BLaER1 treated with 17β-estradiol and CSF1 and Interleukin-3, amounts not matched to agents 10 nM and 100 nM (cell line): Measurements from ENCODE around the gene NOS1AP.
A peak's percentile ranks its signal among the peaks of the same experiment; 100 is the strongest.
"Not testable (repeated sequence)": the region's sequence is repeated elsewhere in the genome, so short reads cannot be mapped to it uniquely, and the experiment has no call there.

Experiments used
- H3K27ac ChIP-seq, 11 experiments: shearing (Covaris generic); formaldehyde crosslinking; 2 replicates each; pipeline ENCODE4 v1.8.1; 2022
- H3K27me3 ChIP-seq, 11 experiments: shearing (Covaris generic); formaldehyde crosslinking; 2 replicates each; pipeline ENCODE4 v1.8.1; 2022
- H3K36me3 ChIP-seq, 11 experiments: shearing (Covaris generic); formaldehyde crosslinking; 2 replicates each; pipeline ENCODE4 v1.8.1; 2022
- H3K4me1 ChIP-seq, 10 experiments: shearing (Covaris generic); formaldehyde crosslinking; 2 replicates each; pipeline ENCODE4 v1.8.1; 2022
- H3K4me2 ChIP-seq, 11 experiments: shearing (Covaris generic); formaldehyde crosslinking; 2 replicates each; pipeline ENCODE4 v1.8.1; 2022
- H3K4me3 ChIP-seq, 10 experiments: shearing (Covaris generic); formaldehyde crosslinking; 2 replicates each; pipeline ENCODE4 v1.8.1; 2022
- H3K9ac ChIP-seq, 11 experiments: shearing (Covaris generic); formaldehyde crosslinking; 2 replicates each; pipeline ENCODE4 v1.8.1; 2022
- H3K9me3 ChIP-seq, 11 experiments: shearing (Covaris generic); formaldehyde crosslinking; replicated peaks in 1 of 11; 2 replicates each; pipeline ENCODE4 v1.8.1; 2022
- H4K20me1 ChIP-seq, 11 experiments: shearing (Covaris generic); formaldehyde crosslinking; 2 replicates each; pipeline ENCODE4 v1.8.1; 2022
- Cebpa-rat ChIP-seq, 11 experiments: shearing (Covaris generic); IDR thresholded peaks; 2 replicates each; pipeline ENCODE4 v1.8.1; 2022

NOS1AP gene

GRCh38 chr1:162406811-162407210, 337.3 kb downstream of the NOS1AP start:
- no peaks in the 10 kb centered on the region for H4K20me1 ChIP-seq
- H3K9ac ChIP-seq = no peak overlapping the region
- H3K27ac ChIP-seq = no peak overlapping the region
- no peaks in the 10 kb centered on the region for H3K36me3 ChIP-seq
- H3K4me2 ChIP-seq = no peak overlapping the region
- H3K4me1 ChIP-seq = peaks cover 0 to 6% (median 0%) of the 10 kb centered on the region in 10 experiments; a peak in 4 of 20 replicates
- no peaks in the 10 kb centered on the region for H3K27me3 ChIP-seq
- H3K4me3 ChIP-seq = no peak overlapping the region
- H3K9me3 ChIP-seq = no peaks in the 10 kb centered on the region
- no peak for TF ChIP-seq Cebpa-rat (IDR thresholded peaks at IDR 0.05)

- Histone ChIP-seq H3K9ac (no peak overlapping the region), H4K20me1 (no peaks in the 10 kb centered on the region), H3K27me3 (no peaks in the 10 kb centered on the region), H3K9me3 (no peaks in the 10 kb centered on the region), H3K4me3 (no peak overlapping the region), H3K27ac (no peak overlapping the region), H3K36me3 (no peaks in the 10 kb centered on the region), H3K4me1 (peaks cover 0 to 6% (median 0%) of the 10 kb centered on the region in 10 experiments; a peak in 4 of 20 replicates), H3K4me2 (no peak overlapping the region)
- TF ChIP-seq Cebpa-rat (IDR thresholded peaks at IDR 0.05) = no peak
Measured at GRCh38 chr1:162407539-162407938, 338.0 kb downstream of the NOS1AP start.

GRCh38 chr1:162412002-162412401, 342.5 kb downstream of the NOS1AP start, which contains the start of gene SH2D1B:
Gene SH2D1B, minus strand, starts transcription at chr1:162412136. Its CDS starts 120 bp downstream, at chr1:162412016.
- H3K4me2 ChIP-seq = no peak within 1 kb of the TSS
- H3K4me3 ChIP-seq = no peak within 1 kb of the TSS
- no peaks in the 10 kb centered on the region for H4K20me1 ChIP-seq
- no peaks in the 10 kb centered on the region for H3K27me3 ChIP-seq
- TF ChIP-seq Cebpa-rat (IDR thresholded peaks at IDR 0.05) = no peak
- no peaks in the 10 kb centered on the region for H3K36me3 ChIP-seq
- H3K27ac ChIP-seq = no peak within 1 kb of the TSS
- H3K9ac ChIP-seq = no peak within 1 kb of the TSS
- no peaks in the 10 kb centered on the region for H3K4me1 ChIP-seq
- H3K9me3 ChIP-seq = peaks cover 0 to 10% (median 0%) of the 10 kb centered on the region in 11 experiments; a peak in 8 of 22 replicates

- H3K36me3 ChIP-seq = no peaks in the 10 kb centered on the region
- no peak overlapping the region for H3K4me2 ChIP-seq
- peaks cover 0 to 10% (median 0%) of the 10 kb centered on the region in 11 experiments; a peak in 8 of 22 replicates for H3K9me3 ChIP-seq
- H4K20me1 ChIP-seq = no peaks in the 10 kb centered on the region
- no peak overlapping the region for H3K4me3 ChIP-seq
- H3K27ac ChIP-seq = no peak overlapping the region
- no peak for TF ChIP-seq Cebpa-rat (IDR thresholded peaks at IDR 0.05)
- no peaks in the 10 kb centered on the region for H3K27me3 ChIP-seq
- peaks cover 0 to 7% (median 0%) of the 10 kb centered on the region in 10 experiments; a peak in 4 of 20 replicates for H3K4me1 ChIP-seq
- no peak overlapping the region for H3K9ac ChIP-seq
Measured at GRCh38 chr1:162416215-162416614, 346.7 kb downstream of the NOS1AP start.

GRCh38 chr1:162416909-162417308, 347.4 kb downstream of the NOS1AP start:
- Histone ChIP-seq H3K9ac (no peak overlapping the region), H3K4me1 (peaks cover 0 to 9% (median 2%) of the 10 kb centered on the region in 10 experiments; a peak in 5 of 20 replicates), H4K20me1 (no peaks in the 10 kb centered on the region), H3K27ac (no peak overlapping the region), H3K27me3 (no peaks in the 10 kb centered on the region), H3K4me2 (no peak overlapping the region), H3K36me3 (no peaks in the 10 kb centered on the region), H3K9me3 (peaks cover 0 to 10% (median 0%) of the 10 kb centered on the region in 11 experiments; a peak in 8 of 22 replicates), H3K4me3 (no peak overlapping the region)
- no peak for TF ChIP-seq Cebpa-rat (IDR thresholded peaks at IDR 0.05)

- no peak overlapping the region for H3K27ac ChIP-seq
- no peaks in the 10 kb centered on the region for H3K27me3 ChIP-seq
- H3K4me3 ChIP-seq = no peak overlapping the region
- H3K9ac ChIP-seq = no peak overlapping the region
- peaks cover 0 to 10% (median 0%) of the 10 kb centered on the region in 11 experiments; a peak in 8 of 22 replicates for H3K9me3 ChIP-seq
- no peaks in the 10 kb centered on the region for H3K36me3 ChIP-seq
- H3K4me2 ChIP-seq = no peak overlapping the region
- TF ChIP-seq Cebpa-rat (IDR thresholded peaks at IDR 0.05) = no peak
- no peaks in the 10 kb centered on the region for H4K20me1 ChIP-seq
- H3K4me1 ChIP-seq = peaks cover 3 to 16% (median 8%) of the 10 kb centered on the region in 10 experiments; a peak in 19 of 20 replicates
Measured at GRCh38 chr1:162417650-162418049, 348.2 kb downstream of the NOS1AP start.

- H3K27me3 ChIP-seq, H3K27ac ChIP-seq, H3K36me3 ChIP-seq, H3K9me3 ChIP-seq, H4K20me1 ChIP-seq, H3K9ac ChIP-seq, H3K4me3 ChIP-seq: not testable (repeated sequence)
- Histone ChIP-seq H3K4me1 (peaks cover 12 to 24% (median 16%) of the 10 kb centered on the region in 10 experiments), H3K4me2 (peak overlapping the region in 3 of 11 experiments; percentile 33 to 56 (median 36); a peak in 4 of 22 replicates)
Measured at GRCh38 chr1:162418584-162418983, 349.1 kb downstream of the NOS1AP start.

GRCh38 chr1:162419450-162419931, 350.0 kb downstream of the NOS1AP start:
- peaks cover 12 to 33% (median 22%) of the 10 kb centered on the region in 10 experiments for H3K4me1 ChIP-seq
- H3K4me2 ChIP-seq, H3K27ac ChIP-seq: not testable (repeated sequence)

More at GRCh38 chr1:162419450-162419931, 350.0 kb downstream of the NOS1AP start:
- not testable (repeated sequence) for H3K36me3 ChIP-seq, H4K20me1 ChIP-seq, H3K4me3 ChIP-seq, H3K27me3 ChIP-seq, H3K9me3 ChIP-seq, H3K9ac ChIP-seq
